ENCODE results near the gene STAP1. TPM values are rescaled to one million over a fixed set of nuclear protein-coding genes. Genes with fewer than 3 reads are reported as not detected.
A peak's percentile ranks its signal among the peaks of the same experiment; 100 is the strongest.
"Not testable (repeated sequence)": the region's sequence is repeated elsewhere in the genome, so short reads cannot be mapped to it uniquely, and the experiment has no call there.

The STAP1 gene
- total and polyA plus RNA-seq, 7 experiments from 2014 or later = 3.3 to 39.1 (median 9.9) TPM

DNA sequence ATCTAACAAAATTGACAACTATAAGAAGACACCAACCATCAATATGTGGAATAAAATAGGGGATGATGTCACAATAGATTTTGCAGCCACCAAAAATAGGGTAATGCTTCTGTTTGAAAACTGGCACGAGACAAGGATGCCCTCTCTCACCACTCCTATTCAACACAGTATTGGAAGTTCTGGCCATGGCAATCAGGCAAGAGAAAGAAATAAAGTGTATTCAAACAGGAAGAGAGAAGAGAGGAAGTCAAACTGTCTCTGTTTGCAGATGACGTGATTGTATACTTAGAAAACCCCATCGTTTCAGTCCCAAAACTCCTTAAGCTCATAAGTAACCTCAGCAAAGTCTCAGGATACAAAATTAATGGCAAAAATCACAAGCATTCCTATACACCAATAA is 34.4 kb upstream of the STAP1 start:
- H3K36me3 ChIP-seq (ENCODE audit: control insufficient read depth in 2 of 3, insufficient read depth in 3 of 3, low read length in 3 of 3) = peaks cover 0 to 18% (median 3%) of the 10 kb centered on the region in 3 experiments
- DNase-seq; ATAC-seq; H3K9me3 ChIP-seq (ENCODE audit: control insufficient read depth in 2 of 3, low read length in 3 of 3); H3K4me3 ChIP-seq (ENCODE audit: low read length); H3K27me3 Mint-ChIP-seq; H3K4me1 ChIP-seq (ENCODE audit: control insufficient read depth in 2 of 2, insufficient read depth in 2 of 2, low read length in 2 of 2); POLR2A ChIA-PET; H3K27ac ChIP-seq (ENCODE audit: low read depth, low read length); H3K27me3 ChIP-seq (ENCODE audit: control insufficient read depth in 2 of 2, insufficient read depth in 2 of 2, low read length in 2 of 2); intact Hi-C loops (cut with micrococcal nuclease): not testable (repeated sequence)
- peak overlapping the region in 7 of 10 donors; percentile 7 to 70 (median 39) for H3K4me3 Mint-ChIP-seq
- peak overlapping the region in 6 of 9 donors; percentile 32 to 94 (median 54) for H3K27ac Mint-ChIP-seq
- peaks cover 0 to 20% (median 0%) of the 10 kb centered on the region in 11 donors for H3K9me3 Mint-ChIP-seq
- peaks cover 8 to 69% (median 50%) of the 10 kb centered on the region in 5 donors for H3K36me3 Mint-ChIP-seq
- CTCF ChIA-PET = interaction anchor here (0.7 kb wide), 1 partner anchor 15 kb away, joined by 4 read pairs; no protein-coding TSS in a partner anchor
- peaks cover 46 to 87% (median 70%) of the 10 kb centered on the region in 7 donors for H3K4me1 Mint-ChIP-seq

DNA sequence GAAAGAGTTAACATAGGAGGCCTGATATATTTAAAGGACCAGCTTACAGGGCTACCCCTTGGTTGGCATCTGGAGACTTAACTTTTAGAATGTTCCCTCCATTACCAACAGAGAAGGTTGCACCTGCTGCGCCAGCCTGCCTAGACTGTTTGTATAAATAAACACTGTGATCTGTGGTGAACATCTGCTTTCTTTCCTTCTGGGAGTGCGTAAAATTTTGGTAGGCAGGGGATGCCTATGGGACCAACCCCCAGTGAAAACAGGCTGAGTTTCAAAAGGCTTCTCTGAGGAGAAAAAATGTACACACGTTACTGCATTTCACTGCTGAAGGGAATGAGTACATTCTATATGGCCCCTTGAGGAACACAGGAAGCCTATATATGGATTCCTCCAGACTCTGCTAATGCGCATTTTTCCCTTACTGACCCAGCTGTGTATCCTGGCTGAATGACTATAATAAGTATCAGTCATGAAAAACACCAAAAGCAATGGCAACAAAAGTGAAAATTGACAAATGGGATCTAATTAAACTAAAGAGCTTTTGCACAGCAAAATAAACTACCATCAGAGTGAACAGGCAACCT is 27.1 kb upstream of the STAP1 start:
- Histone ChIP-seq H3K4me1 (ENCODE audit: control insufficient read depth in 2 of 2, insufficient read depth in 2 of 2, low read length in 2 of 2) (peaks cover 0 to 5% of the 10 kb centered on the region in 2 donors), H3K9me3 (ENCODE audit: control insufficient read depth in 2 of 3, low read length in 3 of 3) (no peaks in the 10 kb centered on the region), H3K27ac (ENCODE audit: low read depth, low read length) (no peak overlapping the region), H3K27me3 (ENCODE audit: control insufficient read depth in 2 of 2, insufficient read depth in 2 of 2, low read length in 2 of 2) (no peaks in the 10 kb centered on the region), H3K4me3 (ENCODE audit: low read length) (no peak overlapping the region), H3K36me3 (ENCODE audit: control insufficient read depth in 2 of 3, insufficient read depth in 3 of 3, low read length in 3 of 3) (peaks cover 3 to 41% (median 5%) of the 10 kb centered on the region in 3 experiments)
- Mint-ChIP-seq H3K4me3 (peak overlapping the region in 2 of 10 donors; percentile 9 to 26), H3K4me1 (peaks cover 22 to 70% (median 57%) of the 10 kb centered on the region in 7 donors), H3K27ac (no peak overlapping the region), H3K9me3 (peaks cover 0 to 13% (median 4%) of the 10 kb centered on the region in 11 donors), H3K36me3 (peaks cover 38 to 73% (median 69%) of the 10 kb centered on the region in 5 donors), H3K27me3 (no peaks in the 10 kb centered on the region)
- no peak for ATAC-seq
- ChIA-PET CTCF (no interaction called here), POLR2A (no interaction called here)
- DNase-seq = no peak
- intact Hi-C loops (cut with micrococcal nuclease) = no loop called here

DNA sequence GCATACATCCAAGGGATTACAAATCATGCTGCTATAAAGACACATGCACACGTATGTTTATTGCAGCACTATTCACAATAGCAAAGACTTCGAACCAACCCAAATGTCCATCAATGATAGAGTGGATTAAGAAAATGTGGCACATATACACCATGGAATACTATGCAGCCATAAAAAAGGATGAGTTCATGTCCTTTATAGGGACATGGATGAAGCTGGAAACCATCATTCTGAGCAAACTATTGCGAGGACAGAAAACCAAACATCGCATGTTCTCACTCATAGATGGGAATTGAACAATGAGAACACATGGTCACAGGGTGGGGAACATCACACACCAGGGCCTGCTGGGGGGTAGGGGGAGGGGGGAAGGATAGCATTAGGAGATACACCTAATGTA is 26.1 kb upstream of the STAP1 start:
- CTCF ChIA-PET; ATAC-seq; H3K9me3 ChIP-seq (ENCODE audit: control insufficient read depth in 2 of 3, low read length in 3 of 3); H3K27ac ChIP-seq (ENCODE audit: low read depth, low read length); H3K27me3 ChIP-seq (ENCODE audit: control insufficient read depth in 2 of 2, insufficient read depth in 2 of 2, low read length in 2 of 2); POLR2A ChIA-PET; H3K27me3 Mint-ChIP-seq; DNase-seq; H3K27ac Mint-ChIP-seq; H3K4me3 ChIP-seq (ENCODE audit: low read length); H3K4me1 ChIP-seq (ENCODE audit: control insufficient read depth in 2 of 2, insufficient read depth in 2 of 2, low read length in 2 of 2); intact Hi-C loops (cut with micrococcal nuclease): not testable (repeated sequence)
- Mint-ChIP-seq H3K9me3 (peaks cover 0 to 13% (median 4%) of the 10 kb centered on the region in 11 donors), H3K4me3 (peak overlapping the region in 2 of 10 donors; percentile 9 to 34), H3K4me1 (peaks cover 15 to 61% (median 48%) of the 10 kb centered on the region in 7 donors), H3K36me3 (peaks cover 34 to 66% (median 62%) of the 10 kb centered on the region in 5 donors)
- peaks cover 3 to 45% (median 5%) of the 10 kb centered on the region in 3 experiments for H3K36me3 ChIP-seq (ENCODE audit: control insufficient read depth in 2 of 3, insufficient read depth in 3 of 3, low read length in 3 of 3)

GRCh38 chr4:67533112-67533511 is 25.4 kb upstream of the STAP1 start:
- Histone ChIP-seq H3K27me3 (ENCODE audit: control insufficient read depth in 2 of 2, insufficient read depth in 2 of 2, low read length in 2 of 2) (no peaks in the 10 kb centered on the region), H3K9me3 (ENCODE audit: control insufficient read depth in 2 of 3, low read length in 3 of 3) (no peaks in the 10 kb centered on the region), H3K36me3 (ENCODE audit: control insufficient read depth in 2 of 3, insufficient read depth in 3 of 3, low read length in 3 of 3) (peaks cover 3 to 48% (median 5%) of the 10 kb centered on the region in 3 experiments), H3K27ac (ENCODE audit: low read depth, low read length) (no peak overlapping the region), H3K4me3 (ENCODE audit: low read length) (no peak overlapping the region), H3K4me1 (ENCODE audit: control insufficient read depth in 2 of 2, insufficient read depth in 2 of 2, low read length in 2 of 2) (peaks cover 0 to 5% of the 10 kb centered on the region in 2 donors)
- intact Hi-C loops (cut with micrococcal nuclease) = no loop called here
- H3K4me3 Mint-ChIP-seq = no peak overlapping the region
- CTCF ChIA-PET = no interaction called here
- no peaks in the 10 kb centered on the region for H3K27me3 Mint-ChIP-seq
- no peak for DNase-seq
- POLR2A ChIA-PET = no interaction called here
- peaks cover 34 to 67% (median 62%) of the 10 kb centered on the region in 5 donors for H3K36me3 Mint-ChIP-seq
- ATAC-seq = no peak
- no peak overlapping the region for H3K27ac Mint-ChIP-seq
- H3K4me1 Mint-ChIP-seq = peaks cover 15 to 56% (median 44%) of the 10 kb centered on the region in 7 donors
- H3K9me3 Mint-ChIP-seq = peaks cover 0 to 13% (median 4%) of the 10 kb centered on the region in 11 donors

DNA sequence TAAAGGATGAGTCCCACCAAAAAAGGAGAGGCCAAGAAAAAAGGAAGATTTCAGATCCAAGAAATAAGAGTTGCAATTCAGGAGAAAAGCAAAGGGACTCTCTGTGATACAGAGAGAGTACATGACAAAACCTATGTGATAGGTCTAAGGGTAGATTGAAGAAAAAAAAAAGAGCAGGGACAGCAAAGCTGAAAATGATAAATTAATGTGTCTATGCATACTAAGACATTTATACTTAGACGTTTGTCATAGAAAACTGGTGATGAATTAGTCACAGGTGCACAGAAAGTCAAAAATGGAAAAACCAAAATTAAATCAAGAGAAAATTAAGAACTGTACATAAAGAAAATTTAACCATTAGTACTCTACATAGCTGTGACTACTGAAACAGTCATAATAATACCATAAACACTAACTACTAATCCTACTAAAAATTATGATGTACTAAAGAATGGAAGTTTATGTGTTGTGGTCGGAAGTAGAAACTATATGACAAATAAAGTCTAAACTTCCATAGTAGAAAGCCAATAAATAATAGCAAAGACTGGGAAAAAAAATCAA is 23.2 kb upstream of the STAP1 start:
- Histone ChIP-seq H3K27me3 (ENCODE audit: control insufficient read depth in 2 of 2, insufficient read depth in 2 of 2, low read length in 2 of 2) (no peaks in the 10 kb centered on the region), H3K27ac (ENCODE audit: low read depth, low read length) (no peak overlapping the region), H3K4me1 (ENCODE audit: control insufficient read depth in 2 of 2, insufficient read depth in 2 of 2, low read length in 2 of 2) (no peaks in the 10 kb centered on the region), H3K36me3 (ENCODE audit: control insufficient read depth in 2 of 3, insufficient read depth in 3 of 3, low read length in 3 of 3) (peaks cover 0 to 55% (median under 1%) of the 10 kb centered on the region in 3 experiments), H3K9me3 (ENCODE audit: control insufficient read depth in 2 of 3, low read length in 3 of 3) (no peaks in the 10 kb centered on the region), H3K4me3 (ENCODE audit: low read length) (no peak overlapping the region)
- H3K36me3 Mint-ChIP-seq = peaks cover 40 to 68% (median 62%) of the 10 kb centered on the region in 5 donors
- no peak for DNase-seq
- CTCF ChIA-PET = no interaction called here
- no peaks in the 10 kb centered on the region for H3K27me3 Mint-ChIP-seq
- peaks cover 0 to 13% (median 4%) of the 10 kb centered on the region in 11 donors for H3K9me3 Mint-ChIP-seq
- H3K4me3 Mint-ChIP-seq = peak overlapping the region in 2 of 10 donors; percentile 13 to 23
- peak overlapping the region in 2 of 9 donors; percentile 11 to 67 for H3K27ac Mint-ChIP-seq
- ATAC-seq = no peak
- intact Hi-C loops (cut with micrococcal nuclease) = loop anchor here in 1 of 2 donors (2.0 kb wide), 1 partner anchor 15 kb away; no protein-coding TSS in a partner anchor
- peaks cover 20 to 60% (median 49%) of the 10 kb centered on the region in 7 donors for H3K4me1 Mint-ChIP-seq
- POLR2A ChIA-PET = interaction anchor here (0.9 to 1.5 kb wide), 2 partner anchors 10 to 182 kb away, joined by 3 read pairs; partner anchors contain the start of gene CENPC

GRCh38 chr4:67539830-67540229 is 18.7 kb upstream of the STAP1 start:
- peak overlapping the region in 1 of 9 donors; percentile 51 for H3K27ac Mint-ChIP-seq
- H3K4me3 Mint-ChIP-seq = no peak overlapping the region
- Histone ChIP-seq H3K27ac (ENCODE audit: low read depth, low read length) (no peak overlapping the region), H3K36me3 (ENCODE audit: control insufficient read depth in 2 of 3, insufficient read depth in 3 of 3, low read length in 3 of 3) (peaks cover 0 to 26% (median 0%) of the 10 kb centered on the region in 3 experiments), H3K9me3 (ENCODE audit: control insufficient read depth in 2 of 3, low read length in 3 of 3) (no peaks in the 10 kb centered on the region), H3K27me3 (ENCODE audit: control insufficient read depth in 2 of 2, insufficient read depth in 2 of 2, low read length in 2 of 2) (no peaks in the 10 kb centered on the region), H3K4me3 (ENCODE audit: low read length) (no peak overlapping the region), H3K4me1 (ENCODE audit: control insufficient read depth in 2 of 2, insufficient read depth in 2 of 2, low read length in 2 of 2) (peaks cover 5 to 24% of the 10 kb centered on the region in 2 donors)
- CTCF ChIA-PET = interaction anchor here (0.6 kb wide), 1 partner anchor 837 kb away, joined by 3 read pairs; no protein-coding TSS in a partner anchor
- intact Hi-C loops (cut with micrococcal nuclease) = no loop called here
- POLR2A ChIA-PET = no interaction called here
- H3K4me1 Mint-ChIP-seq = peaks cover 27 to 74% (median 68%) of the 10 kb centered on the region in 7 donors
- no peak for ATAC-seq
- peaks cover 17 to 44% (median 36%) of the 10 kb centered on the region in 5 donors for H3K36me3 Mint-ChIP-seq
- no peak for DNase-seq
- H3K9me3 Mint-ChIP-seq = peaks cover 0 to 1% (median 0%) of the 10 kb centered on the region in 11 donors
- H3K27me3 Mint-ChIP-seq = no peaks in the 10 kb centered on the region
